ENCODE results near the gene IQCM. TPM values are rescaled to one million over a fixed set of nuclear protein-coding genes. Genes with fewer than 3 reads are reported as not detected.

IQCM gene
- total RNA-seq, 1 experiment from 2014 or later, result not detected

DNA sequence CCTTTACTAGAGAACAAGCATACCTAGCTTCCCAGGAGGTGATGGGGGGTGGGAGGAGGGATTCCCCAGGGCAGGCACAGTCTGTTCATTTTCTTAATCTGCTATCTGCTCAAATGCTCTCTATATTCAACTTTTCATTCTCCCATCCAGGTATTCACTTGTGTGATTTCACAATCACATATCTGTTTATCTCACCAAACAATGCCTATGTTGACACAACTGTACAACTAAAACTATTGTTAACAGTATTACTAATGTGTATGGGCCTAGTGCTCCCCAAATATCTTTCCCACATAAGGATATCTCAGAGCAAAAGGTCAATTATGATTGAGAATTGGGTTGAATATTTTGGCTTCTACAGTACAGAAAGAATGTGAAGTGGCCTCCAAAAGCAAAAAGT is 210.8 kb downstream of the IQCM start:
- intact Hi-C loops (cut with micrococcal nuclease; ENCODE audit: unreplicated experiment), result no loop called here
- Mint-ChIP-seq H3K9me3 (ENCODE audit: unreplicated experiment) (no peaks in the 10 kb centered on the region), H3K27me3 (ENCODE audit: insufficient read depth, unreplicated experiment) (no peaks in the 10 kb centered on the region), H3K27ac (ENCODE audit: unreplicated experiment) (no peak overlapping the region), H3K36me3 (ENCODE audit: insufficient read depth, unreplicated experiment) (no peaks in the 10 kb centered on the region), H3K4me1 (ENCODE audit: low read depth, unreplicated experiment) (no peaks in the 10 kb centered on the region), H3K4me3 (ENCODE audit: unreplicated experiment) (no peak overlapping the region)
- ChIA-PET POLR2A (no interaction called here), CTCF (no interaction called here)
- no peak overlapping the region for H3K4me3 ChIP-seq (ENCODE audit: low read depth, low read length)
- TF ChIP-seq, protein P1, sequence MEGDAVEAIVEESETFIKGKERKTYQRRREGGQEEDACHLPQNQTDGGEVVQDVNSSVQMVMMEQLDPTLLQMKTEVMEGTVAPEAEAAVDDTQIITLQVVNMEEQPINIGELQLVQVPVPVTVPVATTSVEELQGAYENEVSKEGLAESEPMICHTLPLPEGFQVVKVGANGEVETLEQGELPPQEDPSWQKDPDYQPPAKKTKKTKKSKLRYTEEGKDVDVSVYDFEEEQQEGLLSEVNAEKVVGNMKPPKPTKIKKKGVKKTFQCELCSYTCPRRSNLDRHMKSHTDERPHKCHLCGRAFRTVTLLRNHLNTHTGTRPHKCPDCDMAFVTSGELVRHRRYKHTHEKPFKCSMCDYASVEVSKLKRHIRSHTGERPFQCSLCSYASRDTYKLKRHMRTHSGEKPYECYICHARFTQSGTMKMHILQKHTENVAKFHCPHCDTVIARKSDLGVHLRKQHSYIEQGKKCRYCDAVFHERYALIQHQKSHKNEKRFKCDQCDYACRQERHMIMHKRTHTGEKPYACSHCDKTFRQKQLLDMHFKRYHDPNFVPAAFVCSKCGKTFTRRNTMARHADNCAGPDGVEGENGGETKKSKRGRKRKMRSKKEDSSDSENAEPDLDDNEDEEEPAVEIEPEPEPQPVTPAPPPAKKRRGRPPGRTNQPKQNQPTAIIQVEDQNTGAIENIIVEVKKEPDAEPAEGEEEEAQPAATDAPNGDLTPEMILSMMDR (IDR thresholded peaks at IDR 0.05; ENCODE audit: insufficient read depth in 1 of 2, low read depth in 1 of 2, low read length in 1 of 2, severe bottlenecking in 1 of 2, unreplicated experiment in 1 of 2), result no peak
- H3K4me1 ChIP-seq, result no peaks in the 10 kb centered on the region
- BruUV-seq (replicated peaks), result no TSS peak
- no peaks in the 10 kb centered on the region for H3K36me3 ChIP-seq (ENCODE audit: control insufficient read depth, insufficient read depth, low read length)
- H3K9me3 ChIP-seq, result 0 out of 2 replicates have a peak, but pooled peaks cover 3% of the 10 kb centered on the region
- no peaks in the 10 kb centered on the region for H3K27me3 ChIP-seq (replicated peaks; ENCODE audit: control insufficient read depth, insufficient read depth, low read length)
- DNase-seq, result no peak

DNA sequence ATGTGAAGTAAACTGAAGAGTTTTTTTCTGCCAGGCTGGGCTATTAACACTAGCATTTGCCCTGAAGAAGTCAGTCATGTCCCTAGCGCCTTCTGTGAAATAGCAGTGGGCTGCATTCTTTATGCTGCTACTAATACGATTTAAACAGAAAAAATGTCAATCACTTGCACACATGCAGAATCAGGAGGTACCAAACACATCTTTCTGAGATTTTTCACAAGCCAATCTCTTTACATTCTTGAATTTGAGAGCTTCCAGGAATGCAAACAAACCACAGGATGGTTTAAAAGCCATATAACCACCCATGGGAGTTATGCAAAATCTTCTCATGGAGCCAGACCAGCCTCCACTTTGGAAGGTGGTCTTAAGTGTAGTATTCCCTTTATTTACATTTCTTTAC is 220.1 kb downstream of the IQCM start:
- Histone ChIP-seq H3K27me3 (replicated peaks; ENCODE audit: control insufficient read depth, insufficient read depth, low read length) (no peaks in the 10 kb centered on the region), H3K4me3 (ENCODE audit: low read depth, low read length) (no peak overlapping the region), H3K36me3 (ENCODE audit: control insufficient read depth, insufficient read depth, low read length) (no peaks in the 10 kb centered on the region), H3K9me3 (no peaks in the 10 kb centered on the region), H3K4me1 (no peaks in the 10 kb centered on the region)
- TF ChIP-seq, protein P1 (IDR thresholded peaks at IDR 0.05; ENCODE audit: insufficient read depth in 1 of 2, low read depth in 1 of 2, low read length in 1 of 2, severe bottlenecking in 1 of 2, unreplicated experiment in 1 of 2), result no peak
- ChIA-PET CTCF (no interaction called here), POLR2A (no interaction called here)
- H3K4me1 Mint-ChIP-seq (ENCODE audit: low read depth, unreplicated experiment), result no peaks in the 10 kb centered on the region
- no peaks in the 10 kb centered on the region for H3K9me3 Mint-ChIP-seq (ENCODE audit: unreplicated experiment)
- no peaks in the 10 kb centered on the region for H3K27me3 Mint-ChIP-seq (ENCODE audit: insufficient read depth, unreplicated experiment)
- intact Hi-C loops (cut with micrococcal nuclease; ENCODE audit: unreplicated experiment), result no loop called here
- no peaks in the 10 kb centered on the region for H3K36me3 Mint-ChIP-seq (ENCODE audit: insufficient read depth, unreplicated experiment)
- no peak overlapping the region for H3K4me3 Mint-ChIP-seq (ENCODE audit: unreplicated experiment)
- no TSS peak for BruUV-seq (replicated peaks)
- H3K27ac Mint-ChIP-seq (ENCODE audit: unreplicated experiment), result no peak overlapping the region
- DNase-seq, result no peak

DNA sequence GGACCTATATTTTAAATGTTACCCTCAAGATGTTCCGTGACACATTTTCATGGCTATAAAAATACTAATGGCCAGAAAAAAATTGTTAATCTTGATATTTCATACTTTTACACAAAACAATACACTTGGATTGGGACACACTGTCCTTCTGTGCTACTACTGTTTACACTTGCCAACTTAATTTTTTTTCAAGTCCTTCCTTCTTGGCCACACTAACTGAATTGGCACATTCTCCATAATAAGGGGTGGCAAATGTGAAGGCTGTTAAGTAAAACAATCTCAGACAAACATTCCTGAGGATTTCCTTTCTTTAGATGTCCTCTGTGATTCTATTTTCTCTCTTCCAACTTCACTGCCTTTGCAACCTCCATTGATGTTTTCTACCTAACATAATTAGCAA is 225.8 kb downstream of the IQCM start:
- TF ChIP-seq, protein P1 (IDR thresholded peaks at IDR 0.05; ENCODE audit: insufficient read depth in 1 of 2, low read depth in 1 of 2, low read length in 1 of 2, severe bottlenecking in 1 of 2, unreplicated experiment in 1 of 2), result no peak
- Mint-ChIP-seq H3K27ac (ENCODE audit: unreplicated experiment) (no peak overlapping the region), H3K4me1 (ENCODE audit: low read depth, unreplicated experiment) (no peaks in the 10 kb centered on the region), H3K27me3 (ENCODE audit: insufficient read depth, unreplicated experiment) (peaks cover 2% of the 10 kb centered on the region), H3K4me3 (ENCODE audit: unreplicated experiment) (no peak overlapping the region), H3K36me3 (ENCODE audit: insufficient read depth, unreplicated experiment) (no peaks in the 10 kb centered on the region), H3K9me3 (ENCODE audit: unreplicated experiment) (no peaks in the 10 kb centered on the region)
- intact Hi-C loops (cut with micrococcal nuclease; ENCODE audit: unreplicated experiment), result no loop called here
- POLR2A ChIA-PET, result no interaction called here
- no peaks in the 10 kb centered on the region for H3K36me3 ChIP-seq (ENCODE audit: control insufficient read depth, insufficient read depth, low read length)
- H3K9me3 ChIP-seq, result no peaks in the 10 kb centered on the region
- CTCF ChIA-PET, result no interaction called here
- no peak overlapping the region for H3K4me3 ChIP-seq (ENCODE audit: low read depth, low read length)
- H3K4me1 ChIP-seq, result no peaks in the 10 kb centered on the region
- no TSS peak for BruUV-seq (replicated peaks)
- no peak for DNase-seq
- no peaks in the 10 kb centered on the region for H3K27me3 ChIP-seq (replicated peaks; ENCODE audit: control insufficient read depth, insufficient read depth, low read length)

All from Caco-2 (cell line).